ENCODE results near the gene DAPK3.

- no peak for TF ChIP-seq CTCF (IDR thresholded peaks at IDR 0.05)
- TF ChIP-seq EP300 (IDR thresholded peaks at IDR 0.05) = no peak
Observed at GRCh38 chr19:4007021-4007835, 36.3 kb upstream of the DAPK3 start, which contains the start of gene PIAS4.
